H1 (cell line): Measurements from ENCODE around the gene PGP. TPM values are rescaled to one million over a fixed set of nuclear protein-coding genes. Genes with fewer than 3 reads are reported as not detected.

ENCODE experiments used
- JUND ChIP-seq: IDR thresholded peaks from 2 replicates; pipeline ENCODE4 v1.6.1; 2011; ENCODE audit warnings: mild to moderate bottlenecking, improper control_type of control experiment, low read length
- RNF2 ChIP-seq: fragments of 200-900, 300-1000 bp; sonication (generic); IDR thresholded peaks from 2 replicates; pipeline ENCODE4 v1.7.1; 2016; ENCODE audit warnings: borderline replicate concordance, low read depth, mild to moderate bottlenecking, antibody characterized with exemption, low read length; ENCODE audit not compliant: poor library complexity, severe bottlenecking; ENCODE audit errors: missing control alignments
- SIN3A ChIP-seq, 2 experiments: IDR thresholded peaks in 1 of 2; conservative IDR thresholded peaks in 1 of 2; 2 replicates each; pipeline ENCODE4 v1.6.1; 2011 to 2012; ENCODE audit warnings: low read length in 2 of 2, improper control_type of control experiment in 1 of 2, low read depth in 1 of 2, mild to moderate bottlenecking in 1 of 2
- SP1 ChIP-seq: IDR thresholded peaks from 2 replicates; pipeline ENCODE4 v1.6.1; 2011; ENCODE audit warnings: low read depth, low read length
- polyA plus RNA-seq, 7 experiments: library from polyadenylated mRNA; depleted of rRNA in 3 of 7; stranded (reverse) in 5 of 7; unstranded in 2 of 7; fragments of >200 nt in 5 of 7; fragments of 200-250 nt in 2 of 7; gene quantifications; 1 replicate in 5 of 7; 2 replicates in 1 of 7; 4 replicates in 1 of 7; pipeline versions ENCODE4 v1.2.1 to v1.2.3, GENCODE V29; 2011 to 2013; ENCODE audit warnings: missing spikeins in 2 of 7, mixed read lengths in 2 of 7
- total RNA-seq: library from RNA; stranded (reverse); fragmentation: NEBNext Ultra II Directional; extraction: Animal tissue kit (Norgen Biotek cat#: 25700); gene quantifications from 2 replicates; pipeline ENCODE4 v1.2.1, GENCODE V29; 2021

The PGP gene
- total and polyA plus RNA-seq, 2 of the 8 experiments (the other 6 are each of a cell fraction or from before 2014, with no cell fraction given) = 30.9 to 55.9 TPM

GRCh38 chr16:2162676-2163118 is 51.9 kb downstream of the PGP start (continued):
- TF ChIP-seq SP1 (no peak), JUND (no peak), RNF2 (no peak), SIN3A (conservative IDR thresholded peaks at IDR 0.05 in 1 of 2, IDR thresholded peaks at IDR 0.05 in 1 of 2; ENCODE audit: low read depth in 1 of 2, low read length in 2 of 2) (no peak)
